SKM-1 treated with dmso at 0.1 percent for 144 hours (cell line): ENCODE measurements around the gene SIVA1.
A peak's percentile ranks its signal among the peaks of the same experiment; 100 is the strongest.

ENCODE experiments used
- DNase-seq: peaks from one replicate; lab custom pipeline; 2025; ENCODE audit not compliant: unreplicated experiment; lab: John Stamatoyannopoulos, UW

The SIVA1 gene

GRCh38 chr14:104752735-104753527 lies at the start of gene SIVA1:
Gene SIVA1, plus strand, starts transcription at chr14:104753147. Its CDS starts 55 bp downstream, at chr14:104753202.
- DNase-seq, result peak; percentile 93

GRCh38 chr14:104703269-104703668 lies 49.7 kb upstream of the SIVA1 start:
- no peak for DNase-seq

GRCh38 chr14:104704252-104704651 lies 48.7 kb upstream of the SIVA1 start:
- no peak for DNase-seq

- DNase-seq, result no peak
Observed at GRCh38 chr14:104705340-104706047, 47.5 kb upstream of the SIVA1 start.

GRCh38 chr14:104706733-104707607 lies 46.0 kb upstream of the SIVA1 start:
- DNase-seq, result no peak

- no peak for DNase-seq
Observed at GRCh38 chr14:104707608-104708595, 45.0 kb upstream of the SIVA1 start.

GRCh38 chr14:104708606-104709268 lies 44.2 kb upstream of the SIVA1 start:
- DNase-seq, result no peak

GRCh38 chr14:104709387-104710039 lies 43.4 kb upstream of the SIVA1 start:
- DNase-seq, result no peak

- DNase-seq, result no peak
Observed at GRCh38 chr14:104710071-104710735, 42.7 kb upstream of the SIVA1 start.

GRCh38 chr14:104712881-104713734 lies 39.8 kb upstream of the SIVA1 start:
- DNase-seq, result no peak

GRCh38 chr14:104714066-104714465 lies 38.9 kb upstream of the SIVA1 start:
- DNase-seq, result no peak

GRCh38 chr14:104714681-104715080 lies 38.3 kb upstream of the SIVA1 start:
- no peak for DNase-seq

GRCh38 chr14:104715416-104715815 lies 37.5 kb upstream of the SIVA1 start:
- no peak for DNase-seq

GRCh38 chr14:104715871-104716270 lies 37.1 kb upstream of the SIVA1 start:
- DNase-seq, result no peak

- DNase-seq, result no peak
Observed at GRCh38 chr14:104717137-104717536, 35.8 kb upstream of the SIVA1 start.

GRCh38 chr14:104717646-104718045 lies 35.3 kb upstream of the SIVA1 start:
- no peak for DNase-seq

- DNase-seq, result no peak
Observed at GRCh38 chr14:104718147-104718546, 34.8 kb upstream of the SIVA1 start.

GRCh38 chr14:104718871-104719270 lies 34.1 kb upstream of the SIVA1 start:
- no peak for DNase-seq
